Measurements from ENCODE around the gene PNP. TPM values are rescaled to one million over a fixed set of nuclear protein-coding genes. Genes with fewer than 3 reads are reported as not detected.

Gene PNP
- total RNA-seq, 1 experiment from 2014 or later, result 87.5 TPM

- no CpG with 5 or more reads among the region's 8 CpGs for WGBS (ENCODE audit: extremely low coverage, insufficient read length, low lambda C conversion rate)
- Histone ChIP-seq H2BK15ac (ENCODE audit: low read depth, low read length) (no peak overlapping the region), H3K9ac (ENCODE audit: extremely low read depth, insufficient read length, low read length) (no peak overlapping the region), H3K23me2 (ENCODE audit: insufficient read length, low read depth, low read length, poor library complexity, severe bottlenecking) (no peaks in the 10 kb centered on the region), H2AFZ (ENCODE audit: low read length) (no peak overlapping the region), H4K5ac (ENCODE audit: insufficient read length, low read depth, low read length) (no peak overlapping the region), H3K14ac (ENCODE audit: insufficient read depth, low read length) (no peak overlapping the region), H3K4ac (ENCODE audit: low read depth, low read length) (no peak overlapping the region), H3T11ph (ENCODE audit: low read length) (no peak overlapping the region), H3K27me3 (ENCODE audit: insufficient read depth, low read length) (no peaks in the 10 kb centered on the region), H3K27ac (ENCODE audit: insufficient read length, low read depth, low read length) (no peak overlapping the region), H3K4me1 (ENCODE audit: insufficient read depth, low read length) (peaks cover 2% of the 10 kb centered on the region; the same call in 1 of the 2 replicates), H4K8ac (replicated peaks; ENCODE audit: insufficient read length, low read depth, low read length) (no peak overlapping the region), H2AK5ac (ENCODE audit: insufficient read length, low read length) (no peak overlapping the region), H3K79me1 (ENCODE audit: insufficient read depth, low read depth, low read length, poor library complexity, severe bottlenecking) (no peaks in the 10 kb centered on the region), H4K20me1 (ENCODE audit: control insufficient read depth, insufficient read depth, insufficient read length) (no peaks in the 10 kb centered on the region), H2BK120ac (ENCODE audit: low read depth, low read length, poor library complexity, severe bottlenecking) (no peak overlapping the region), H3K79me2 (ENCODE audit: insufficient read depth, low read length) (no peaks in the 10 kb centered on the region), H2BK5ac (ENCODE audit: insufficient read length, low read length) (no peak overlapping the region), H2BK12ac (ENCODE audit: insufficient read length, low read depth, low read length) (no peak overlapping the region), H3K9me3 (ENCODE audit: control insufficient read depth, low read depth, low read length) (no peaks in the 10 kb centered on the region), H2BK20ac (ENCODE audit: low read depth, low read length, poor library complexity, severe bottlenecking) (no peak overlapping the region), H3K4me2 (ENCODE audit: insufficient read depth, insufficient read length, low read length) (no peak overlapping the region), H3K56ac (ENCODE audit: insufficient read length, low read depth, low read length) (no peak overlapping the region), H4K91ac (ENCODE audit: insufficient read length, low read depth, low read length) (no peak overlapping the region), H3K23ac (ENCODE audit: insufficient read length, low read depth, low read length) (no peak overlapping the region), H3K18ac (ENCODE audit: insufficient read length, low read depth, low read length) (no peak overlapping the region)
- Mint-ChIP-seq H3K27ac (peak overlapping the region in 2 of 3 experiments; percentile 34 to 51; a peak in 1 of 7 replicates), H3K4me1 (peaks cover 37% of the 10 kb centered on the region in 2 experiments), H3K27me3 (ENCODE audit: low read depth) (peaks cover 3% of the 10 kb centered on the region), H3K4me3 (no peak overlapping the region), H3K36me3 (ENCODE audit: insufficient read depth in 1 of 3, low read depth in 3 of 3) (peaks cover 0 to 4% (median 0%) of the 10 kb centered on the region in 3 experiments; a peak in 2 of 7 replicates), H3K9me3 (peaks cover 0 to 3% of the 10 kb centered on the region in 2 experiments; a peak in 3 of 5 replicates)
- TF ChIP-seq CTCF (conservative IDR thresholded peaks at IDR 0.05), result no peak
- DNase-seq, result peak; percentile 34
Observed at GRCh38 chr14:20494935-20495766, 25.9 kb downstream of the PNP start.

Data from H9 (cell line).